Effector memory CD4-positive, alpha-beta T cell (primary cell): Measurements from ENCODE around the gene KDM3B.

Source experiments
- DNase-seq, 3 donors: peaks; one replicate each; pipeline ENCODE4 v3.0.0-alpha.2; 2020
- H3K27ac ChIP-seq: 2 replicates; pipeline ENCODE4 v1.7.0; 2013; ENCODE audit warnings: mild to moderate bottlenecking, low read length, moderate library complexity; ENCODE audit not compliant: insufficient read depth, poor library complexity, severe bottlenecking
- H3K27me3 ChIP-seq: replicated peaks from 2 replicates; pipeline ENCODE4 v1.7.0; 2013; ENCODE audit warnings: mild to moderate bottlenecking, low read length; ENCODE audit not compliant: insufficient read depth, control insufficient read depth, poor library complexity, severe bottlenecking
- H3K36me3 ChIP-seq: 2 replicates; pipeline ENCODE4 v1.7.0; 2013; ENCODE audit warnings: mild to moderate bottlenecking, low read length, moderate library complexity; ENCODE audit not compliant: control insufficient read depth, insufficient read depth
- H3K4me1 ChIP-seq: 2 replicates; pipeline ENCODE4 v1.7.0; 2013; ENCODE audit warnings: low read length, mild to moderate bottlenecking; ENCODE audit not compliant: control insufficient read depth, insufficient read depth, poor library complexity, severe bottlenecking
- H3K4me3 ChIP-seq: 2 replicates; pipeline ENCODE4 v1.7.0; 2013; ENCODE audit warnings: low read length, low read depth, mild to moderate bottlenecking; ENCODE audit not compliant: insufficient read depth, poor library complexity, severe bottlenecking
- H3K9me3 ChIP-seq: 2 replicates; pipeline ENCODE4 v1.7.0; 2013; ENCODE audit warnings: mild to moderate bottlenecking, low read length, moderate library complexity; ENCODE audit not compliant: control insufficient read depth

The KDM3B gene

DNA sequence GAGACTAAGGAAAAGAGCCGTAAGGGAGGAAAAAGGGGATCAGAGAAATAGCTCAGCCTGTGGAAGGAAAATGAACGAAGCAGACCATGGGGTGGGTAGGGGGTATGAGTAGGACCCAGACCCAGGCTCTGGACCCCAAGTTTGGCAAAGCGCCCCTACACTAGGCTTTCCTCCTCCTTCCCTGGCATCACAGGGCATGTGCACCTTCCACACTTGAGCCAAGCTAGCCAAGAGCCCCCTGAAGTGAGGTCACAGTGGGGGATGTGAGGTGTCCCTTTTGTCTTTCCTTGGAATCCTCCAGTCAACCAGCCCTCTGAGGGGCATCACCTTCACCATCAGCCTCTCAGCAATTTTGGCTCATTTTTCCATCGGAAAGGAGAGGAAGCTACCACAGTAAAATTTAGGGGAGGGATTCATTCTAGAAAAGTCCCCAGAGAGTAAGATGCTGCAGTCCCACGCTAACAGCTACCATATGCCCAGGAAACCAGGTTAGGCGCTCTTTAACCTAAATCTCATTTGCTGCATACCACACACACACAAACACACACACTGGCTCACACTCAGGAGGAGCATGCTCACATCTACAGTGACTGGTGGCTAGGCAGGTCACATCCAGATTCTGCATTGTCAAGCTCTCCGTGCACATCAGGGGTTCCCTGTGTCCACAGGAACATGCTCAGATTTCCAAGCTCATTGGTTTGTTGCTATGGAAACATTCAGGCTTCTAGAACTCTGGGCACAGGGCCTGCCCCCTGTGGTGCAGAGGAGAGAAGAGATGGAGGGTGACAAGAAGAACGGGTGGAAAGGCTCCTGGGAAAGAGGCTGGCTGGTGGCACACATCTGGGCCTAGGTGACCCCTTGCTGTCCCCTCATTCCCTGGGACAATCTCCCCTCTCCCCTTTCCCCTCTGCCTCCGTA, 96.3 kb downstream of the KDM3B start:
- H3K4me3 ChIP-seq = no peak overlapping the region
- no peak overlapping the region for H3K27ac ChIP-seq
- no peak for DNase-seq
- peaks cover 5% of the 10 kb centered on the region for H3K4me1 ChIP-seq
- H3K9me3 ChIP-seq = no peaks in the 10 kb centered on the region
- H3K36me3 ChIP-seq = no peaks in the 10 kb centered on the region
- H3K27me3 ChIP-seq = no peaks in the 10 kb centered on the region

DNA sequence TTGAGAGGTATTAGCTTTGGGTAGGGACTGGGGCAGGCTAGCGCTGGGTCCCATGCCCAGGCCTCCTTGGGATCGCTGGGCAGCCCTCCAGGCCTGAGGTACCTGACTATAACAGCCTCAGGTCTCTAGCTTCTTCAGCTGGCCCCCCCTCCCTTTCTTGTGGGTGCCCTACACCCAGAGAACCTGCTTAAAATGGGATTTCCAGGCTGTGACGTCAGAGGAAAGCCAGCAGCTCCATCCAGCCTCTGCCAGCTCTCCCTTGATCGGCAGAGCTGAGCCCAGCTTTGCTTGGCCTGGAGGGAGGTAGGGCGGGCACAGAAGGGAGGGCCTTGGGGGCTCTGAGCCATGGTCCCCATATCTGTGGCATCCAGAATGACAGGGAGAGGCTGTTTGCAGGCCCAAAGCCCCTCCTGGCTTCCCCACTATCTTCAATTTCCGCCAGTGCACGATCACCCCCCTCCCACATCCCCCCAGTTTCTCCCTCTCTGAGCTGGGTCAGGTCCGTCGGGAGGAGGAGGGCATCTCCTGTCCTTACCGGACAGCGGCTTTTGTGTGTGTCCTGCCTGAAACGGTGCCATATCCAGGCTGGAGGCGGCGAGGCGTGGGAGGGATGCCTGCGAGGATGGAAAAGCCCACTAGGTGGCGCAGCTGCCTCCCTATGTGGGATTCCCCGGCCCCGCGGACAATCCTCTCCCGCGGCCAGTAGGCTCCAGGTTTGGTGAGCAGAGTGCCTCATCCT, 97.2 kb downstream of the KDM3B start:
- Histone ChIP-seq H3K36me3 (no peaks in the 10 kb centered on the region), H3K27me3 (no peaks in the 10 kb centered on the region), H3K4me3 (no peak overlapping the region), H3K27ac (no peak overlapping the region), H3K9me3 (no peaks in the 10 kb centered on the region), H3K4me1 (peaks cover 5% of the 10 kb centered on the region)
- DNase-seq = peak; percentile 52 to 71 (median 63)

- DNase-seq = no peak
- Histone ChIP-seq H3K4me3 (no peak overlapping the region), H3K9me3 (no peaks in the 10 kb centered on the region), H3K36me3 (no peaks in the 10 kb centered on the region), H3K27ac (no peak overlapping the region), H3K27me3 (no peaks in the 10 kb centered on the region), H3K4me1 (peaks cover 5% of the 10 kb centered on the region)
These were observed 98.5 kb downstream of the KDM3B start for GRCh38 chr5:138450971-138451370.

DNA sequence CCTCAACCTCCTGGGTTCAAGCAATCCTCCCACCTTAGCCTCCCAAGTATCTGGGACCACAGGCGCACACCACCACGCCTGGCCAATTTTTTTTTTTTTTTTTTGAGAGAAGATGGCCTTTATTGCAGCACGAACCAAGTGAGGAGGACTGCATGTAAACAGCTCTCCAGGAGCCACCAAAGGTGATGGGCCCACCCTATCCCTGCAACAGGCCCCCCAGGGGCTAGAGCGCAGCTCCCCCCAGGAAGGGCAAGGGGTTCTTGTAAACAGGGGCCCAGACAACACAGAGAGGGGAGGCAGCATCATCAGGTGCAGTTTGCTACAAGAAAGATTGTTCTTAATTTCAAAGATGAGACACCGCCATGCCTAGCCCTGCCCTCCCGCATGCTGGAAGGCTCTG, 100.2 kb downstream of the KDM3B start:
- no peak for DNase-seq
- H3K4me3 ChIP-seq = no peak overlapping the region
- H3K9me3 ChIP-seq = no peaks in the 10 kb centered on the region
- no peaks in the 10 kb centered on the region for H3K27me3 ChIP-seq
- peaks cover 5% of the 10 kb centered on the region for H3K4me1 ChIP-seq
- H3K27ac ChIP-seq = no peak overlapping the region
- H3K36me3 ChIP-seq = no peaks in the 10 kb centered on the region

- no peaks in the 10 kb centered on the region for H3K9me3 ChIP-seq
- H3K4me3 ChIP-seq = no peak overlapping the region
- peaks cover 11% of the 10 kb centered on the region for H3K4me1 ChIP-seq
- no peak for DNase-seq
- no peaks in the 10 kb centered on the region for H3K36me3 ChIP-seq
- no peaks in the 10 kb centered on the region for H3K27me3 ChIP-seq
- H3K27ac ChIP-seq = no peak overlapping the region
These were observed 101.1 kb downstream of the KDM3B start for GRCh38 chr5:138453590-138453989.

DNA sequence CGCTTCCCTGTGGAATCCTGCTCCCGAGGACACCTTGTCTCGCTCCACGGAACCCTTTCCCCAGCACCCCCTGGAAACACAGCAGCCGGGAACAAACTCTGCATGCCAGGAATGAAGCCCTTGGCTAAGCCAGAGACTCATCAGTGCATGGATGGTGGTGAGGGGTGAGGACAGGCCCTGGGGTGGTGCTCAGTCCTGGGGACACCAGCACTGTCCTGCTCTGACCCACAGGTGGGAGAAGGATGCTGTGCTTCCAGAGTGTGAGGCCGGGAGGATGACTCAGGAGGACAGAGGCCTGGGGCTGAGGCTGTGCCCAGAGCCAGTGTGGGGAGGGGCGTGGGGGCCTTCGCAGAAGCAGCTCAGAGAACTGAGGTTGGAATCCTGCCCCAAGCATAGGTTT, 101.6 kb downstream of the KDM3B start:
- H3K36me3 ChIP-seq = no peaks in the 10 kb centered on the region

GRCh38 chr5:138455232-138455930, 102.9 kb downstream of the KDM3B start:
- no peak for DNase-seq
- Histone ChIP-seq H3K4me3 (no peak overlapping the region), H3K27ac (no peak overlapping the region), H3K9me3 (no peaks in the 10 kb centered on the region), H3K27me3 (no peaks in the 10 kb centered on the region), H3K4me1 (peaks cover 22% of the 10 kb centered on the region), H3K36me3 (no peaks in the 10 kb centered on the region)

More for the DNA sequence above, 101.6 kb downstream of the KDM3B start:
- H3K4me1 ChIP-seq = peaks cover 17% of the 10 kb centered on the region
- H3K27me3 ChIP-seq = no peaks in the 10 kb centered on the region
- H3K4me3 ChIP-seq = no peak overlapping the region
- H3K9me3 ChIP-seq = no peaks in the 10 kb centered on the region
- DNase-seq = no peak
- H3K27ac ChIP-seq = no peak overlapping the region

DNA sequence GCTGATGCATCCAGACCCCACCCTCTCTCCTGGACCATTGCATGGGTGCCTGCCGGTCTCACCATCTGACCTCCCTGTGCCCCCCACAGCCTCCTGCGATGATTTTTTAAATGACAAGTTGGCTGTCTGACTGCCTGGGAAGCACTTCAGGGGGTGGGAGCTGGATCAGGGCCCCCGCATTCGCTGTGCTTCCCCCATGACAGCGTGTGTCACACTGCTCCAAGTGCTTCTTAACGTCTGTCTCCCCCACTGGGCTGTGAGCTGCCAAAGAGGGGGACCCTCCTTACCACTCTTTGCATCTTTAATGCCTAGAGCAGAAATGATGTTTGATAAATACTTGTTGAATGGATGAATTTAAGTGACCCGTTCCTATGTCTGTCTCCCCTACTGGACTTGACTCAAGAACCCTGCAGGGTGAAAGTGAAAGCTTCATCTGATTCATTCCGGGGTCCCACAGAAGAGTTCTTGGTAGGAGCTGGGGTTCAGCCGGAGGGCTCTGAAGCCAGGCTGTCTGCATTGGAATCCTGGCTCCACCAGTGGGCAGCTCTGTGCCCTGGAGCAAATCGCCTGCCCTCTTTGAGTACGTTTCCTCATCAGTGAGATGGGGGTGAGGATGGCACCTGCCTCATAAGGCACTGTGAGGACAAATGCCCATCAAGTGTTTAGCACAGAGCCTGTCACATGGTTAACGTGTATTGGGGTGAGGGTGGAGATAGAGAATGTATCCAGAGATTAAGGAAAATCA, 105.2 kb downstream of the KDM3B start:
- H3K4me1 ChIP-seq = peaks cover 22% of the 10 kb centered on the region
- no peak for DNase-seq
- H3K36me3 ChIP-seq = no peaks in the 10 kb centered on the region
- H3K4me3 ChIP-seq = no peak overlapping the region
- no peaks in the 10 kb centered on the region for H3K27me3 ChIP-seq
- H3K27ac ChIP-seq = no peak overlapping the region
- H3K9me3 ChIP-seq = no peaks in the 10 kb centered on the region

GRCh38 chr5:138458384-138458783, 105.9 kb downstream of the KDM3B start:
- H3K4me3 ChIP-seq = no peak overlapping the region
- no peaks in the 10 kb centered on the region for H3K27me3 ChIP-seq
- H3K4me1 ChIP-seq = peaks cover 24% of the 10 kb centered on the region
- DNase-seq = no peak
- H3K9me3 ChIP-seq = no peaks in the 10 kb centered on the region
- H3K36me3 ChIP-seq = no peaks in the 10 kb centered on the region
- H3K27ac ChIP-seq = peak overlapping the region; percentile 10
